Measurements from ENCODE around the gene SOCS7.

SOCS7 gene

DNA sequence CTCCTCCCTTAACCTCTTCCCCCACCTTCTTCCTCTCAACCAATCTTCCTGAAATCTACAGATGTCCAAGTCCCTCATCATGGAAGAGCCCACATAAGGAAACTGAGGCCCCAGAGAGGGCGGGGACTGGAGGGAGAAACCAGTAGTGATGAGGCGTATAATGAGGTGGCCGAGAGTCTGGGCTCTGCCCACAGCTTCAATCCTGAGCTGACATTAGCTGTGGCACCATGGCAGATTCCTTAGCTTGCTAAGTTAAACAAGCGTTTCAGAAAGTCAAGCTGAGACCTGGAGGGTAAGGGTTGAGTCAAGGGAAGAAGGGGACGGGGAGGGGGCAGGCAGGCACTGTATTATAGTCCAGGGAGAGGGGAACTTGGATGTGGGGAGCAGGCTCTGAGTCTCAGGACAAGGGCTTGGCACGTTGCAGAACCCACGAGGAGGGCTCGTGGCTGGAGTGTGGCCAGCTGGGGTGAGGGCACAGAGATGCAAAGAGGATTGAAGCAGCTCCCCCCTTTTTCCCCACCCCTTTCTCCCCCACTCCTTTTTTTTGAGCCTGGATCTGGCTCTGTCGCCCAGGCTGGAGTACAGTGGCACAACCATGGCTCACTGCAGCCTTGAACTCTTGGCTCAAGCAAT is 89.9 kb downstream of the SOCS7 start:
- no peak for DNase-seq (ENCODE audit: low spot score)

DNA sequence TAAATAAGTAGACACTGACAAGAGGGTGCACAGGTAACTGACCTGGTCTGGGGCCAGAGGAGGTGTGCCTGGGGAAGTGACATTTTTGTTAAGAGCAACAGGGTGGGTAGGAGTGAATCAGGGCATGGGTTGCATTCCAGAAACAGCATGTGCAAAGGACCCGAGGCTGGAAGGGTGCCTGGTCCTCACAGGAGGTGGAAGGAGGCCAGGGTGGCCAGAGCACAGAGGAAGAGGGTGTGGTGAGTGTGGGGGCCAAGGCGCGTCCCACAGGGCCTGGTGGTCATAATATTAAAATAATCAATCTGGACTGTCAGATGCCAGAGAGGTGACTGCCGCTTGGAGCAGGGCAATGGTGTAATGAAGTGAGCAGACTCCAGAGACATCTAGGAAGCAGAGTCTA is 90.9 kb downstream of the SOCS7 start:
- DNase-seq (ENCODE audit: low spot score), result no peak

DNA sequence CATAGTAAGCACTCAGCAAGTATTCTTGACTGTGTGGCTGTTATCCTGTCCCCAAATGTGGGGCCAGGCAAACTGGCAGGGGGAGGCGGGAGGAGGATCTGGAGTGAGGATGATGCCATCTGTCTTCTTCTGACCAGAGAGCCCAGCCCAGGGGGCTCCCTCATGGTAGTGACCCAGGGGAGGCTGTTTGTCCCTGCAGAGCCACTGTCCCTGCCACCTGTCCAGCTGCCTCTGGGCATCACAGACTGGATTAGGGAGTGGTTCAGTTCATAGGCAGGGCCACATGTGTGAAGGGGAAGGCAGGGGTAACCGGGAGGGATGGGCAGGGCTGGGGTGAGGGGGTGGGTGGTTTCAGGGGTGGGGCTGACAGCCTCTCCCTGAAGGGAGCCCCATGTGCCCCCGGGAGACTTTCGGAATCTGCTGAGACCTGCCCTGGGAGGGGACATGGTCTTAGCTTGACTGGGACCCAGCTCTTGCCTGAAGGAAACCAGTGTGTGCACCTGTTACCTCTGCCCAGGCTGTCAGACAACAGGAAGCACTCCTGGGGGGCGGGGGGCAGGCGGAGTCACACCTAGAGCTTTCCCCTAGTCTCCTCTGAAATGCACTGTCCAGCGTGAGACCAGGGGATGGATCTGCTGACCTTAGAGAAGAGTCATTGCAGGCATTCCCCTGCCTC is 91.8 kb downstream of the SOCS7 start:
- DNase-seq (ENCODE audit: low spot score), result no peak

DNA sequence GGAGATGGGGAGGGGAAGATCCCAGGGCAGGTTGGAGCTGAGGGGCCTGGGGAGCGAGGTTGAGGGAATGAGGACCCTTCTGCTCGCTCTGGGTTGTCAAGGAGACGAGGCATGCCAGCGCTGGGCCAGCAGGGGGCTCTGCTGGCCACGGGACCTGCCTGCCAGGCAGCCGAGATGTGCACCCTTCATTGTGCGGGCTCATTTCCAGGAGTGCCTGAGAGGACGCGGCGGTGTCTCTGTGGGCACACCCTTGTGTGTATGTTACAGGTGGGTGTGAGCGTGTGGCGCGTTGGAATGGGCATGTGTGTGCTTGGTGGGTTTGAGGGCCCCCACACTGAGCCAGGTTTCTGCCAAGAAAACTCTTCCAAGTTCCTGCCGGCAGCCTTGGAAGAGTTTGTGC is 92.5 kb downstream of the SOCS7 start:
- DNase-seq (ENCODE audit: low spot score), result peak; percentile 80

DNA sequence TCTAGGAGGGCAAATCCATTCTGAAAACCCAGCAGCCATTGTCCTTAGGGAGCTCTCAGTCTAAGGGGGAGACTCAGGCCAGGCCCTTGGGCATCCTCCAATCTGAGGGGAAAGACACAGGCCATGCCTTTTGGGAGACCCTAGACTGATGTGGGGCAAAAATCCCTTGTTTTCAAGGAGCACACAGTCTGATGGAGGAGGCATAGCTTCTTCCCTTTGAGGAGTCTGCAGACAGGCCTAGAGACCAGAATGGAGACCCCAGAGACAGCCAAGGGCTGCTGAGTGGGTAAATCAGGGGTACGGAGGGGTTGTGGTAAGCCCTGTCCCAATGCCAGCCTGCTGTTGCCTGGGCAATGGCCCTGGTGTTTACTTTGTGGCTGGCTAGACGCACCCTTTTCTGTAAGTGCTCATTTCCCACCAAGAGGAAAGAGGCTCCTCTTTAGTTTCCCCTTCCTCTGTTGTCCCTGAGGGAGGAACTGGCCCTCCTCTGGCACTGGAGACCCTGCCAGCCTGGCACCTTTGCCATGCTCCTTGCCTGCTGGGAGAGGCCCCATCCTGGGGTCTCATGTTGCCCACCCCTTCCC is 96.0 kb downstream of the SOCS7 start:
- no peak for DNase-seq (ENCODE audit: low spot score)

DNA sequence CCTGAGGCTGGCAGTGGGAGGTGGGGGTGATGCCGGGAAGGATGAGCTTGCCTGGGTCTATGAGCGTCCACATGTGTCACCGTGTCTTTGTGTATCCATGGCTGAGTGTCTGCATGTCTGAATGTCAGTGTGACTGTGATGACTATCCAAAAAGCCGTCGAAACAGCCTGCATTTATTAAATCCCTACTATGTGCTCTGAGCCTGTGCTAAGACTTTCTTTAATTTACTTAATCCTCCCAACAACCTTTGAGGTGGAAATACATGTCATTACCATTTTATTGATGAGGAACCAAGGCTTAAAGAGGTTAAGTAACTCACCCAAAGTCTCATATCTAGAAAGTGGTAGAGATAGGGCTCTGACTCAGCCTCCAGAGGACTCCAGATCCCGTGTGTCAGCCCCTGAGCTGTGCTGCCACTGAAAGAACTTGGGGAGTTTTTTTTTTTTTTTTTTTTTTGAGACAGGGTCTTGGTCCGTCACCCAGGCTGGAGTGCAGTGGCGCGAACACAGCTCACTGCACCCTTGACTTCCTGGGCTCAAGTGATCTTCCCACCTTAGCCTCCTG is 96.6 kb downstream of the SOCS7 start:
- DNase-seq (ENCODE audit: low spot score), result no peak

DNA sequence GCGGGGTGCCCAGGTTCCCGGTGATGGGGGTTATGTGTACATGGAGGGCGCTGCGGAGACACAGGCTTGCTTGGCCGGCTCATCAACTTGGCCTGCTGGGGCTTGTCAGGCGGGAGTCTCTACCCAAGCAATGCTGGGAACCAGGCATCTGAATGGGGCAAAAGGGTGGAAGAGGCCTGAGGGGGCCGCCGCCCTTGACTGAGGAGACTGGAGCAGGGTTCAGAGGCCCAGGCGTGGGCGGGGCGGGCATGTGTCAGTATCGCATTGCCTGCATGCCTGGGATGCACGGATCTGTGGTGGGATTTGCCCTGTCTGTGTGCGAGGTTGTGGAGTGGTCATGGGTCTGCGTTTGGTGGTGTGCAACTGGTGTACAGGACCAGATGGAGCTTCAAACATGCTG is 97.7 kb downstream of the SOCS7 start:
- no peak for DNase-seq (ENCODE audit: low spot score)

DNA sequence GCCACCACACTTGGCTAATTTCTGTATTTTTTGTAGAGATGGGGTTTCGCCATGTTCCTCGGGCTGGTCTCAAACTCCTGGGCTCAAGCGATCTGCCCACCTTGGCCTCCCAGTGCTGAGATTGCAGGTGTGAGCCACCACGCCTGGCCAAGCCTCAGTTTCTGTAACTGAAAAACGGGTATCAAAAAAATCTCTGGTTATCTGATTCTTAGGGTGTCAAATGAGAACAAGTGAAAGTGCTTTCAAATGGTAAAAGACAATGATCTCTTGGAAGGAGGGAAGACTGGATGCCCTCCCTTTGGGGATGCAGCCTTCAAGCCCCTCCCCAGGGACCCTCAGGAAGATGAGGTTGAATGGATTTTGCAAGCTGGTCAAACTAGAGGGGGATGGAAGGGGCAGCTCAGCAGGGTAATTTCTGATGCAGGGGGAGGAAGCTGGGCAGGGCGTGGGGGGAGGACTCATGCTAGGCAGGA is 98.9 kb downstream of the SOCS7 start:
- DNase-seq (ENCODE audit: low spot score), result no peak

DNA sequence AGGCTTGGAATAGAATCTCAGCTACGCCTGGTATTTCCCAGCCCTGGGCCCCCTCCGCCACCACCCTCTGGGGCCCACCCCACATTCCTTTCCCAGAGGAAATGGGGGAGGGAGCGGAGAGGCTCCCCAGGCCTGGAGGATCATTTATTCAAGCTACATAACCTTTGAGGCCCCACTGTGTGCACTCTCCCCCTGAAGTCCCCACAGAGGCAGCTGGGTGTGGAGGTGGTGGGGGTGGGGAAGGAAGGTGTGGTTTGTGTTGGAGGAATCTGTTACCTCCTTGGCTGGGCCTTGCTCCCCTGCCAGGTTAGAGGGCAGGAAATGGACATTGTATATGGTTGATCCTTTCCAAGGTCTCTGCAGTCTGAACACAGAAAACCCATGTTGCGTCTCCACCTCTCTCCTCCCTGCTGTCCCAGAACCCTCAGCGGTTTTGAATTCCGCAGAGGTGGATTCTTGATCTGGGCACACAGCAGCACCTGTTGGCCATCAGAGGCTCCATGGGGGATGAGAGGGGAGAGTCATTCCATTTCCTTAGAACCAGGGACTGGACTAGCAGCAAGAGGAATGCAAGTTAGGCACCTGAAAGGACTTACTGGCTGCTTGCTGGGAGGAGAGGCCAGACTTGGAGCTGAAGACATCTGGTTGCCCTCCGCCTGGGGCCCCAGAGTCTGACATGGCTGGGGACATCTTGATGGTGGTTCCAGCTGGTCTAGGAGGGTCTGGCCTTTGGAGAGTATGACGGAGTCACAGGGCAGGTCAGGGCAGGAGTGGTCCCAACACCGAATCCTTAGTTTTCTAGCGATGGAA is 99.6 kb downstream of the SOCS7 start:
- DNase-seq (ENCODE audit: low spot score), result peak; percentile 94

DNA sequence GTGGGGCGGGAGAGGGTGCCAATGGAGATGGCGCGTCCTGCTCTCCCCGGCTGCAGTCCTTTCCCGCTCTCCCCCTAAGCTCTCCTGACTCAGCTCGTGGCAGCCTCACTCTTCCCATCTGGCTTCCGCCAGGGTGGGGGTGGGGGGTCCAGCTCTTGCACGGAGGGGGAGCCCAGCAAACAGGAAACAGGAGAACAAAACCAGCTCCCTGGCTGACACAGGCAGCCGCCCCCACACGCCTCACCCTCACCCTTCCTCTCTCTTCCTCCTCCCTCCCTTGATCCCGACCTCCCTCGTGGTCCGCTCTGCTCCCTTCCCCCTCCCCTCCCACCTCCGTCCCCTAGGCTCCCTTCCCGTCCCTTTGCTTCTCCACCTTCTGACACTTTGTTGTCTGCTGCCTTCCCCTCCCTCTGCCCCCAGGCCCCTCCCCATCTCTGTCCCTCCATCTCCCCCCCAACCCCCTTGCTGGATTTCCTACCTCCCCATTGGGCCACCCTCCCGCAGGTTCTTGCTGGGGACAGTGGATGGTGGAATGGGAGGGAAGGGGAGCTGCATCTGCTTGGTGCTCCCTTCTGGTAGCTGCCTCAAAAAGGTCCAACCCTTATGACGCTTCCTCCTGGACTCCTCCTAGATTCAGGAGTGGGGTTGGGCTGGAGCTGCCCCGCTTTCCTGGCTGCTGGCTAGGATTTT is 100.3 kb downstream of the SOCS7 start:
- peak; percentile 97 for DNase-seq (ENCODE audit: low spot score)

DNA sequence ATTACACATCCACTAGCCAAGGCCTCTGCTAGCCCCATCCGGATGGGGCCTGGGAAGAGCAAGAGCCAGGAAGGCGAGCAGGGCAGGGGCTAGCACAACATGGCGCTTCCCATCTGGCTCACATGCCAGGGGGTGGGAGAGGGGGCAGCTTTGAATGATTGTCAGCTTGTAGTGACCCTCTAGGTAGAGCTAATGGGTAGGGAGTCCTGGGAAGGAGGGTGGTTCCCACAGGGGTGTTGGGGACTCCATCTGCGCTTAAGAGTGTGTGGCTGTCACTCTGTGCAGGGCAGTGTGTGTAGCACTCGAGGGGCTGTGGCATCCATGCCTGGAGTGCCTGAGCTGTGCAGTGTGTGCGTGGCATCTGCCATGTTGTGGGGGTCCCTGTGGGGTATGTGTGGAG is 101.1 kb downstream of the SOCS7 start:
- DNase-seq (ENCODE audit: low spot score), result no peak

DNA sequence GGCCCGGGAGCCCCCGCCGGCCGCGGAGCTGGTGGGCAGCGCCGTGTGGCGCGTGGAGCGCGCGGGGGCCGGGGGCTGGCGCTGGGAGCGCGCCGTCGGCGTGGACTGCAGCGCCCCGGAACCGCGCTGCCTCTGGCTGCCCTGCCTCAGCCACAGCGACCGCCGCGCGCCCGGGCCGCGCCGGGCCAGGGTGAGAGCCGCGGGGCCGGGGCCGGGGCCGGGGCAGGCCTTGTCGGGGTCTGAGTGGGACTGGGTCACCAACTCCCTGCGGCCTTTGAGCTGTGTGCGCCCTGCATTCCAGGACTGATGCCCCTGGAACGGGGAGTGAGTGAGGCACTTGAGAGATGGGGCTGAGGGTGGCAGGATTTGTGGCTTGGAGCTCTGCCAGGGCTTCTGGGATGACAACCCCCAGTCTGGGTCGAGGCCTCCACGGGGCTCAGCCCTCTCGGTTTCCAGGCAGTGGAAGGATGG is 102.3 kb downstream of the SOCS7 start:
- DNase-seq (ENCODE audit: low spot score), result peak; percentile 78

DNA sequence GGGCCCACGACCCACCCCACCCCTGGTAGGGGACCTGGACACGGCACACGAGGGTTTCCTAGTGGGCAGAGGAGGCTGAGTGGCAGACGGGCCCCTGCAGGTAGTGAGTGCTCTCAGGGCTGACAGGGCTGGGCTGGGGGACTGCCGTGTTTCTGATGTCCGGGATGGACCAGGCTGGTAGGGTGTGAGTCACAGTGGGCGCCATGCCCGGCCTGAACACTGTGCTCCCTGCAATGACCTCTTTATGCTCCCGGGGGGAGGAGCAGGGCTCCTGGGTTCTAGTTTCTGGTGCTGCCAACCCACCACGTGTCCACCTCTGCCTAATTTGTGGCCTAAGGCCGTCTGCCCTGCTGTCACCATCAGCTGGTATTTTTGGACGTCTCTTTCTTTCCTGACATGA is 102.9 kb downstream of the SOCS7 start:
- DNase-seq (ENCODE audit: low spot score), result peak; percentile 90

Data from hepatic stellate cell (primary cell).